ENCODE data around the gene STXBP5.

Gene STXBP5

GRCh38 chr6:147161974-147162495 lies 42.2 kb upstream of the STXBP5 start:
- Histone ChIP-seq H3K9ac (no peak overlapping the region), H3K4me1 (no peaks in the 10 kb centered on the region), H3K27ac (no peak overlapping the region), H3K36me3 (no peaks in the 10 kb centered on the region), H4K20me1 (no peaks in the 10 kb centered on the region), H3K27me3 (no peaks in the 10 kb centered on the region), H3K9me3 (replicated peaks in 1 of 11) (no peaks in the 10 kb centered on the region), H3K4me2 (no peak overlapping the region), H3K4me3 (no peak overlapping the region)
- no peak for TF ChIP-seq Cebpa-rat (IDR thresholded peaks at IDR 0.05)

GRCh38 chr6:147164761-147165160 lies 39.5 kb upstream of the STXBP5 start:
- Histone ChIP-seq H3K36me3 (no peaks in the 10 kb centered on the region), H3K27ac (no peak overlapping the region), H3K9me3 (replicated peaks in 1 of 11) (no peaks in the 10 kb centered on the region), H3K4me1 (no peaks in the 10 kb centered on the region), H3K27me3 (no peaks in the 10 kb centered on the region), H3K4me3 (no peak overlapping the region), H3K4me2 (no peak overlapping the region), H4K20me1 (no peaks in the 10 kb centered on the region), H3K9ac (no peak overlapping the region)
- TF ChIP-seq Cebpa-rat (IDR thresholded peaks at IDR 0.05), result no peak

- H3K9me3 ChIP-seq (replicated peaks in 1 of 11), result no peaks in the 10 kb centered on the region
- H3K4me3 ChIP-seq, result no peak overlapping the region
- H3K4me1 ChIP-seq, result no peaks in the 10 kb centered on the region
- H3K9ac ChIP-seq, result no peak overlapping the region
- H3K27ac ChIP-seq, result no peak overlapping the region
- no peak overlapping the region for H3K4me2 ChIP-seq
- H3K27me3 ChIP-seq, result no peaks in the 10 kb centered on the region
- no peak for TF ChIP-seq Cebpa-rat (IDR thresholded peaks at IDR 0.05)
- no peaks in the 10 kb centered on the region for H3K36me3 ChIP-seq
- H4K20me1 ChIP-seq, result no peaks in the 10 kb centered on the region
Measured at GRCh38 chr6:147166360-147166944, 37.8 kb upstream of the STXBP5 start.

GRCh38 chr6:147166992-147167391 lies 37.2 kb upstream of the STXBP5 start:
- TF ChIP-seq Cebpa-rat (IDR thresholded peaks at IDR 0.05), result no peak
- no peaks in the 10 kb centered on the region for H3K27me3 ChIP-seq
- no peaks in the 10 kb centered on the region for H4K20me1 ChIP-seq
- no peak overlapping the region for H3K4me3 ChIP-seq
- no peak overlapping the region for H3K4me2 ChIP-seq
- no peak overlapping the region for H3K27ac ChIP-seq
- no peaks in the 10 kb centered on the region for H3K9me3 ChIP-seq (replicated peaks in 1 of 11)
- H3K36me3 ChIP-seq, result no peaks in the 10 kb centered on the region
- H3K4me1 ChIP-seq, result no peaks in the 10 kb centered on the region
- H3K9ac ChIP-seq, result no peak overlapping the region

GRCh38 chr6:147167576-147168461 lies 36.4 kb upstream of the STXBP5 start:
- Histone ChIP-seq H3K4me2 (no peak overlapping the region), H3K9ac (no peak overlapping the region), H3K9me3 (replicated peaks in 1 of 11) (no peaks in the 10 kb centered on the region), H3K27ac (no peak overlapping the region), H3K4me1 (no peaks in the 10 kb centered on the region), H3K27me3 (no peaks in the 10 kb centered on the region), H3K4me3 (no peak overlapping the region), H3K36me3 (no peaks in the 10 kb centered on the region), H4K20me1 (no peaks in the 10 kb centered on the region)
- no peak for TF ChIP-seq Cebpa-rat (IDR thresholded peaks at IDR 0.05)

GRCh38 chr6:147169529-147169928 lies 34.7 kb upstream of the STXBP5 start:
- H3K9me3 ChIP-seq (replicated peaks in 1 of 11), result no peaks in the 10 kb centered on the region
- H3K27me3 ChIP-seq, result no peaks in the 10 kb centered on the region
- TF ChIP-seq Cebpa-rat (IDR thresholded peaks at IDR 0.05), result no peak
- H3K4me1 ChIP-seq, result no peaks in the 10 kb centered on the region
- no peak overlapping the region for H3K27ac ChIP-seq
- H3K36me3 ChIP-seq, result no peaks in the 10 kb centered on the region
- no peak overlapping the region for H3K9ac ChIP-seq
- H3K4me2 ChIP-seq, result no peak overlapping the region
- H4K20me1 ChIP-seq, result no peaks in the 10 kb centered on the region
- no peak overlapping the region for H3K4me3 ChIP-seq

- no peak overlapping the region for H3K27ac ChIP-seq
Measured at GRCh38 chr6:147170269-147170668, 33.9 kb upstream of the STXBP5 start.

GRCh38 chr6:147173140-147173539 lies 31.1 kb upstream of the STXBP5 start:
- Histone ChIP-seq H3K27ac (no peak overlapping the region), H3K4me3 (no peak overlapping the region), H4K20me1 (no peaks in the 10 kb centered on the region), H3K27me3 (no peaks in the 10 kb centered on the region), H3K36me3 (no peaks in the 10 kb centered on the region), H3K9me3 (replicated peaks in 1 of 11) (no peaks in the 10 kb centered on the region), H3K4me2 (no peak overlapping the region), H3K9ac (no peak overlapping the region), H3K4me1 (no peaks in the 10 kb centered on the region)
- TF ChIP-seq Cebpa-rat (IDR thresholded peaks at IDR 0.05), result no peak

More at GRCh38 chr6:147170269-147170668, 33.9 kb upstream of the STXBP5 start:
- H3K36me3 ChIP-seq, result no peaks in the 10 kb centered on the region
- H3K4me2 ChIP-seq, result no peak overlapping the region
- H3K9ac ChIP-seq, result no peak overlapping the region
- H3K4me1 ChIP-seq, result no peaks in the 10 kb centered on the region
- TF ChIP-seq Cebpa-rat (IDR thresholded peaks at IDR 0.05), result no peak
- H4K20me1 ChIP-seq, result no peaks in the 10 kb centered on the region
- H3K4me3 ChIP-seq, result no peak overlapping the region
- no peaks in the 10 kb centered on the region for H3K27me3 ChIP-seq
- H3K9me3 ChIP-seq (replicated peaks in 1 of 11), result no peaks in the 10 kb centered on the region

- Histone ChIP-seq H3K4me1 (no peaks in the 10 kb centered on the region), H3K9me3 (replicated peaks in 1 of 11) (no peaks in the 10 kb centered on the region), H3K27me3 (no peaks in the 10 kb centered on the region), H3K9ac (no peak overlapping the region), H3K36me3 (no peaks in the 10 kb centered on the region), H3K4me2 (no peak overlapping the region), H3K4me3 (no peak overlapping the region), H4K20me1 (no peaks in the 10 kb centered on the region), H3K27ac (no peak overlapping the region)
- TF ChIP-seq Cebpa-rat (IDR thresholded peaks at IDR 0.05), result no peak
Measured at GRCh38 chr6:147173675-147174308, 30.4 kb upstream of the STXBP5 start.

Measured in BLaER1 treated with 17β-estradiol and CSF1 and Interleukin-3, amounts not matched to agents 10 nM and 100 nM (cell line).